HEK293 (cell line): ENCODE data around the gene GALNTL6.

Experiments used
- GLIS2 ChIP-seq: fragments of 450-650 bp; formaldehyde crosslinking; IDR thresholded peaks from 2 replicates; pipeline ENCODE4 v1.5.1; 2016; ENCODE audit warnings: missing biosample characterization, missing genetic modification characterization
- ZNF121 ChIP-seq: fragments of 450-650 bp; formaldehyde crosslinking; IDR thresholded peaks from 2 replicates; pipeline ENCODE4 v1.5.1; 2016; ENCODE audit warnings: missing biosample characterization, missing genetic modification characterization
- ZNF16 ChIP-seq: fragments of 450-650 bp; formaldehyde crosslinking; IDR thresholded peaks from 2 replicates; pipeline ENCODE4 v1.5.1; 2016; ENCODE audit warnings: low read depth, missing biosample characterization, missing genetic modification characterization
- ZNF23 ChIP-seq: fragments of 450-650 bp; formaldehyde crosslinking; IDR thresholded peaks from 2 replicates; pipeline ENCODE4 v1.5.1; 2016; ENCODE audit warnings: missing biosample characterization, missing genetic modification characterization, borderline replicate concordance
- TF ChIP-seq, protein P1 (sequence below): fragments of 450-650 bp; formaldehyde crosslinking; IDR thresholded peaks from 2 replicates; pipeline ENCODE4 v1.5.1; 2016; ENCODE audit warnings: missing biosample characterization, missing genetic modification characterization
- TF ChIP-seq, protein P2 (sequence below): fragments of 450-650 bp; formaldehyde crosslinking; IDR thresholded peaks from 2 replicates; pipeline ENCODE4 v1.5.1; 2017; ENCODE audit warnings: missing biosample characterization, missing genetic modification characterization

GRCh38 chr4:172946503-172946902 is 1133.3 kb downstream of the GALNTL6 start:
- TF ChIP-seq, protein P1, sequence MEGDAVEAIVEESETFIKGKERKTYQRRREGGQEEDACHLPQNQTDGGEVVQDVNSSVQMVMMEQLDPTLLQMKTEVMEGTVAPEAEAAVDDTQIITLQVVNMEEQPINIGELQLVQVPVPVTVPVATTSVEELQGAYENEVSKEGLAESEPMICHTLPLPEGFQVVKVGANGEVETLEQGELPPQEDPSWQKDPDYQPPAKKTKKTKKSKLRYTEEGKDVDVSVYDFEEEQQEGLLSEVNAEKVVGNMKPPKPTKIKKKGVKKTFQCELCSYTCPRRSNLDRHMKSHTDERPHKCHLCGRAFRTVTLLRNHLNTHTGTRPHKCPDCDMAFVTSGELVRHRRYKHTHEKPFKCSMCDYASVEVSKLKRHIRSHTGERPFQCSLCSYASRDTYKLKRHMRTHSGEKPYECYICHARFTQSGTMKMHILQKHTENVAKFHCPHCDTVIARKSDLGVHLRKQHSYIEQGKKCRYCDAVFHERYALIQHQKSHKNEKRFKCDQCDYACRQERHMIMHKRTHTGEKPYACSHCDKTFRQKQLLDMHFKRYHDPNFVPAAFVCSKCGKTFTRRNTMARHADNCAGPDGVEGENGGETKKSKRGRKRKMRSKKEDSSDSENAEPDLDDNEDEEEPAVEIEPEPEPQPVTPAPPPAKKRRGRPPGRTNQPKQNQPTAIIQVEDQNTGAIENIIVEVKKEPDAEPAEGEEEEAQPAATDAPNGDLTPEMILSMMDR (tag by site-specific recombination) = no peak
- TF ChIP-seq GLIS2 (tag by site-specific recombination) = no peak
- TF ChIP-seq ZNF121 (tag by site-specific recombination) = no peak
- TF ChIP-seq, protein P2, sequence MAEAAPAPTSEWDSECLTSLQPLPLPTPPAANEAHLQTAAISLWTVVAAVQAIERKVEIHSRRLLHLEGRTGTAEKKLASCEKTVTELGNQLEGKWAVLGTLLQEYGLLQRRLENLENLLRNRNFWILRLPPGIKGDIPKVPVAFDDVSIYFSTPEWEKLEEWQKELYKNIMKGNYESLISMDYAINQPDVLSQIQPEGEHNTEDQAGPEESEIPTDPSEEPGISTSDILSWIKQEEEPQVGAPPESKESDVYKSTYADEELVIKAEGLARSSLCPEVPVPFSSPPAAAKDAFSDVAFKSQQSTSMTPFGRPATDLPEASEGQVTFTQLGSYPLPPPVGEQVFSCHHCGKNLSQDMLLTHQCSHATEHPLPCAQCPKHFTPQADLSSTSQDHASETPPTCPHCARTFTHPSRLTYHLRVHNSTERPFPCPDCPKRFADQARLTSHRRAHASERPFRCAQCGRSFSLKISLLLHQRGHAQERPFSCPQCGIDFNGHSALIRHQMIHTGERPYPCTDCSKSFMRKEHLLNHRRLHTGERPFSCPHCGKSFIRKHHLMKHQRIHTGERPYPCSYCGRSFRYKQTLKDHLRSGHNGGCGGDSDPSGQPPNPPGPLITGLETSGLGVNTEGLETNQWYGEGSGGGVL (tag by site-specific recombination) = no peak
- TF ChIP-seq ZNF23 (tag by site-specific recombination) = no peak
- TF ChIP-seq ZNF16 (tag by site-specific recombination) = no peak
